ENCODE data around the gene KAT6B.

DNA sequence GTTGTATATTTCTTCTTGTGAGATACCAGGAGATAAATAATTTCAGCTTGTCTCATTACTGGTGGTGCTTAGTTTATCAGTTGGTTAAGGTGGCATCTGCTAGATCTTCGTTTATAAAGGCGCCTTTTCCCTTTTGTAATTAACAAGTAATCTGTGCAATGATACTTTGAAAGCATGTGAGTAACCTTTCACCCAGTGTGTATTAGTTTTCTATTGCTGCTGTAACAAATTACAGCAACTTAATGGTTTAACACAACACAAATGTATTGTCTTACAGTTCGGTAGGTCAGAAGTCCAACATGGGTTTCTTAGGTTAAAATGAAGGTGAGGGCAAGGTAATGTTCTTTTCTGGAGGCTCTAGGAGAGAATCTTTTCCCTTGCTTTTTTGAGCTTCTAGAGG is 30.5 kb downstream of the KAT6B start:
- no peak for TF ChIP-seq TAF1 (IDR thresholded peaks at IDR 0.05; ENCODE audit: low read depth, low read length)
- no peak for TF ChIP-seq POLR2AphosphoS5 (IDR thresholded peaks at IDR 0.05; ENCODE audit: low read depth, low read length)
- TF ChIP-seq POLR2A (IDR thresholded peaks at IDR 0.05; ENCODE audit: low read depth, low read length) = no peak

Measured in GM12891 (cell line).